ENCODE data around the gene TMBIM1.

DNA sequence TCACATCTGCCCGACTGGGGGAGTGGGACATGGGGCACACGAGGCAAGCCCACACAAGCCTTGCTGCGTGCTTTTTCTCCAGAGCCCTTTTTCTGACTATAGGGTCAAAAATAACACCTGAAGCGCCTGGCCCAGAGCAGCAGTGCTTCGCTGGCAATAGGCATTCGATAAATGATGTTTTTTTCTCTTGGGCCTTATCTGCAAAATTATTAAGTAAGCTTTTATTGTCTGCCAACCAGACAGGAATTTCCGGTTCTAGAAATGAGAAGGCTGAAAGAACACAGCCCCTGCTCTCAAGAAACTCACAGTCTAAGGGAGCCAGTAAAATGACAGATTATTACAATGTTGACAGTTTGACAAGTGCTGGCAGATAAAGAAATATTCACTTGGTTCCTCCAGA is 2.7 kb upstream of the TMBIM1 start:
- TF ChIP-seq, protein P1, sequence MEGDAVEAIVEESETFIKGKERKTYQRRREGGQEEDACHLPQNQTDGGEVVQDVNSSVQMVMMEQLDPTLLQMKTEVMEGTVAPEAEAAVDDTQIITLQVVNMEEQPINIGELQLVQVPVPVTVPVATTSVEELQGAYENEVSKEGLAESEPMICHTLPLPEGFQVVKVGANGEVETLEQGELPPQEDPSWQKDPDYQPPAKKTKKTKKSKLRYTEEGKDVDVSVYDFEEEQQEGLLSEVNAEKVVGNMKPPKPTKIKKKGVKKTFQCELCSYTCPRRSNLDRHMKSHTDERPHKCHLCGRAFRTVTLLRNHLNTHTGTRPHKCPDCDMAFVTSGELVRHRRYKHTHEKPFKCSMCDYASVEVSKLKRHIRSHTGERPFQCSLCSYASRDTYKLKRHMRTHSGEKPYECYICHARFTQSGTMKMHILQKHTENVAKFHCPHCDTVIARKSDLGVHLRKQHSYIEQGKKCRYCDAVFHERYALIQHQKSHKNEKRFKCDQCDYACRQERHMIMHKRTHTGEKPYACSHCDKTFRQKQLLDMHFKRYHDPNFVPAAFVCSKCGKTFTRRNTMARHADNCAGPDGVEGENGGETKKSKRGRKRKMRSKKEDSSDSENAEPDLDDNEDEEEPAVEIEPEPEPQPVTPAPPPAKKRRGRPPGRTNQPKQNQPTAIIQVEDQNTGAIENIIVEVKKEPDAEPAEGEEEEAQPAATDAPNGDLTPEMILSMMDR (IDR thresholded peaks at IDR 0.05) = no peak
- TF ChIP-seq ZFX (IDR thresholded peaks at IDR 0.05; ENCODE audit: borderline replicate concordance) = no peak

Measured in 22Rv1 (cell line).